HCT116 (cell line): ENCODE results near the gene CD74.

Experiments used
- CTCF ChIP-seq, 3 experiments: fragments of 200-600 bp in 1 of 3; sonication (generic) in 1 of 3; IDR thresholded peaks in 2 of 3; conservative IDR thresholded peaks in 1 of 3; 2 replicates each; pipeline ENCODE4 v1.5.1; 2012 to 2017; ENCODE audit warnings: low read depth in 2 of 3, low read length in 2 of 3, antibody characterized with exemption in 1 of 3, borderline replicate concordance in 1 of 3, control low read depth in 1 of 3, mild to moderate bottlenecking in 1 of 3, mixed read lengths in 1 of 3, mixed run types in 1 of 3, moderate library complexity in 1 of 3; ENCODE audit not compliant: insufficient read depth in 1 of 3
- EZH2 ChIP-seq: fragments of 200-600 bp; sonication (generic); IDR thresholded peaks from 2 replicates; pipeline ENCODE4 v1.6.1; 2017; ENCODE audit warnings: antibody characterized with exemption, mixed run types
- JUND ChIP-seq: IDR thresholded peaks from 2 replicates; pipeline ENCODE4 v1.6.1; 2012
- POLR2A ChIP-seq: IDR thresholded peaks from 2 replicates; pipeline ENCODE4 v1.7.0; 2011; ENCODE audit warnings: borderline replicate concordance; ENCODE audit not compliant: insufficient read depth, insufficient read length; ENCODE audit errors: extremely low read depth
- POLR2AphosphoS5 ChIP-seq: IDR thresholded peaks from 2 replicates; pipeline ENCODE4 v1.6.1; 2011; ENCODE audit warnings: mild to moderate bottlenecking, low read depth, low read length, moderate library complexity
- SIN3A ChIP-seq: IDR thresholded peaks from 2 replicates; pipeline ENCODE4 v1.6.1; 2012; ENCODE audit warnings: low read depth
- SP1 ChIP-seq: IDR thresholded peaks from 2 replicates; pipeline ENCODE4 v1.6.1; 2012; ENCODE audit warnings: low read depth
- YY1 ChIP-seq: IDR thresholded peaks from 2 replicates; pipeline ENCODE4 v1.6.1; 2011; ENCODE audit warnings: low read length, low read depth, moderate library complexity, mild to moderate bottlenecking; ENCODE audit not compliant: insufficient replicate concordance; ENCODE audit errors: extremely low read depth
- ZBTB33 ChIP-seq: IDR thresholded peaks from 2 replicates; pipeline ENCODE4 v1.6.1; 2011; ENCODE audit warnings: mild to moderate bottlenecking, low read length, moderate library complexity; ENCODE audit not compliant: insufficient replicate concordance; ENCODE audit errors: extremely low read depth

GRCh38 chr5:150363185-150363584, 49.5 kb downstream of the CD74 start:
- TF ChIP-seq CTCF (IDR thresholded peaks at IDR 0.05 in 2 of 3, conservative IDR thresholded peaks at IDR 0.05 in 1 of 3; ENCODE audit: borderline replicate concordance in 1 of 3, insufficient read depth in 1 of 3, low read depth in 2 of 3, low read length in 2 of 3) (no peak), POLR2A (no peak), SIN3A (no peak), JUND (no peak), POLR2AphosphoS5 (no peak), EZH2 (no peak), ZBTB33 (no peak), YY1 (no peak), SP1 (no peak)
